H9 (cell line): ENCODE measurements around the gene PDYN. TPM values are rescaled to one million over a fixed set of nuclear protein-coding genes. Genes with fewer than 3 reads are reported as not detected.

ENCODE experiments used
- DNase-seq: peaks from one replicate; pipeline ENCODE4 v3.0.0-alpha.2; 2017
- H2AFZ ChIP-seq: one replicate; pipeline ENCODE4 v1.6.1; 2013; ENCODE audit warnings: mild to moderate bottlenecking, low read length, control low read depth, moderate library complexity
- H2AK5ac ChIP-seq: 2 replicates; pipeline ENCODE4 v1.6.1; 2013; ENCODE audit warnings: low read length, control low read depth, mixed read lengths; ENCODE audit not compliant: insufficient read length
- H2BK120ac ChIP-seq: one replicate; pipeline ENCODE4 v1.6.1; 2013; ENCODE audit warnings: low read depth, mild to moderate bottlenecking, low read length, control low read depth, inconsistent platforms; ENCODE audit not compliant: poor library complexity, severe bottlenecking
- H2BK12ac ChIP-seq: 2 replicates; pipeline ENCODE4 v1.6.1; 2013; ENCODE audit warnings: low read length, control low read depth, mixed read lengths, low read depth; ENCODE audit not compliant: insufficient read length
- H2BK15ac ChIP-seq: 2 replicates; pipeline ENCODE4 v1.6.1; 2013; ENCODE audit warnings: low read depth, low read length, control low read depth
- H2BK20ac ChIP-seq: one replicate; pipeline ENCODE4 v1.6.1; 2013; ENCODE audit warnings: low read depth, mild to moderate bottlenecking, low read length, control low read depth, inconsistent platforms; ENCODE audit not compliant: poor library complexity, severe bottlenecking
- H2BK5ac ChIP-seq: 2 replicates; pipeline ENCODE4 v1.6.1; 2013; ENCODE audit warnings: low read length, control low read depth, mixed read lengths; ENCODE audit not compliant: insufficient read length
- H3K14ac ChIP-seq: 2 replicates; pipeline ENCODE4 v1.6.1; 2013; ENCODE audit warnings: low read length, control low read depth; ENCODE audit not compliant: insufficient read depth
- H3K18ac ChIP-seq: 2 replicates; pipeline ENCODE4 v1.6.1; 2013; ENCODE audit warnings: low read depth, mild to moderate bottlenecking, mixed read lengths, low read length, control low read depth; ENCODE audit not compliant: insufficient read length
- H3K23ac ChIP-seq: 2 replicates; pipeline ENCODE4 v1.6.1; 2013; ENCODE audit warnings: low read length, control low read depth, mixed read lengths, low read depth; ENCODE audit not compliant: insufficient read length
- H3K23me2 ChIP-seq: 2 replicates; pipeline ENCODE4 v1.6.1; 2013; ENCODE audit warnings: low read depth, mild to moderate bottlenecking, mixed read lengths, low read length, control low read depth; ENCODE audit not compliant: insufficient read length, poor library complexity, severe bottlenecking
- H3K27ac ChIP-seq: 2 replicates; pipeline ENCODE4 v1.5.1; 2013; ENCODE audit warnings: low read length, control low read depth, mixed read lengths, low read depth; ENCODE audit not compliant: insufficient read length
- H3K27me3 ChIP-seq: 2 replicates; pipeline ENCODE4 v1.6.1; 2013; ENCODE audit warnings: low read length, control low read depth, inconsistent platforms; ENCODE audit not compliant: insufficient read depth
- H3K4ac ChIP-seq: 2 replicates; pipeline ENCODE4 v1.6.1; 2013; ENCODE audit warnings: low read depth, mild to moderate bottlenecking, control low read depth, inconsistent platforms, low read length, moderate library complexity
- H3K4me1 ChIP-seq: 2 replicates; pipeline ENCODE4 v1.6.1; 2013; ENCODE audit warnings: low read length, control low read depth, inconsistent platforms; ENCODE audit not compliant: insufficient read depth
- H3K4me2 ChIP-seq: 2 replicates; pipeline ENCODE4 v1.6.1; 2013; ENCODE audit warnings: low read length, control low read depth, mixed read lengths; ENCODE audit not compliant: insufficient read length, insufficient read depth
- H3K56ac ChIP-seq: 2 replicates; pipeline ENCODE4 v1.6.1; 2013; ENCODE audit warnings: low read depth, mild to moderate bottlenecking, mixed read lengths, low read length, control low read depth; ENCODE audit not compliant: insufficient read length
- H3K79me1 ChIP-seq: 2 replicates; pipeline ENCODE4 v1.6.1; 2013; ENCODE audit warnings: low read depth, mild to moderate bottlenecking, moderate library complexity, low read length, control low read depth, inconsistent platforms; ENCODE audit not compliant: insufficient read depth, poor library complexity, severe bottlenecking
- H3K79me2 ChIP-seq: 2 replicates; pipeline ENCODE4 v1.6.1; 2013; ENCODE audit warnings: low read length, control low read depth, inconsistent platforms; ENCODE audit not compliant: insufficient read depth
- H3K9ac ChIP-seq: 2 replicates; pipeline ENCODE4 v1.6.1; 2013; ENCODE audit warnings: low read length, control low read depth, mixed read lengths; ENCODE audit not compliant: insufficient read length; ENCODE audit errors: extremely low read depth
- H3K9me3 ChIP-seq: one replicate; pipeline ENCODE4 v1.6.1; 2013; ENCODE audit warnings: low read depth, low read length, inconsistent platforms; ENCODE audit not compliant: control insufficient read depth
- H3T11ph ChIP-seq: one replicate; pipeline ENCODE4 v1.6.1; 2013; ENCODE audit warnings: mild to moderate bottlenecking, low read length, control low read depth, inconsistent platforms
- H4K20me1 ChIP-seq: one replicate; pipeline ENCODE4 v1.6.1; 2013; ENCODE audit not compliant: control insufficient read depth, insufficient read length, insufficient read depth
- H4K5ac ChIP-seq: 2 replicates; pipeline ENCODE4 v1.6.1; 2013; ENCODE audit warnings: low read depth, mild to moderate bottlenecking, mixed read lengths, low read length, control low read depth; ENCODE audit not compliant: insufficient read length
- H4K8ac ChIP-seq: replicated peaks from 2 replicates; pipeline ENCODE4 v1.6.1; 2013; ENCODE audit warnings: low read length, control low read depth, mixed read lengths, low read depth; ENCODE audit not compliant: insufficient read length
- H4K91ac ChIP-seq: 2 replicates; pipeline ENCODE4 v1.6.1; 2013; ENCODE audit warnings: low read depth, mild to moderate bottlenecking, moderate library complexity, mixed read lengths, low read length, control low read depth; ENCODE audit not compliant: insufficient read length
- H3K27ac Mint-ChIP-seq, 3 experiments: 2 replicates in 2 of 3; 3 replicates in 1 of 3; pipeline ENCODE4 v1.8.0; 2020 to 2021; ENCODE audit warnings: mixed read lengths in 3 of 3, mild to moderate bottlenecking in 1 of 3, moderate library complexity in 1 of 3
- H3K27me3 Mint-ChIP-seq: 2 replicates; pipeline ENCODE4 v1.8.0; 2021; ENCODE audit warnings: low read depth, mild to moderate bottlenecking, moderate library complexity, mixed read lengths
- H3K36me3 Mint-ChIP-seq, 3 experiments: 2 replicates in 2 of 3; 3 replicates in 1 of 3; pipeline ENCODE4 v1.8.0; 2020 to 2021; ENCODE audit warnings: low read depth in 3 of 3, mixed read lengths in 3 of 3; ENCODE audit not compliant: insufficient read depth in 1 of 3
- H3K4me1 Mint-ChIP-seq, 2 experiments: 2 replicates each; pipeline ENCODE4 v1.8.0; 2020; ENCODE audit warnings: mixed read lengths in 2 of 2
- H3K4me3 Mint-ChIP-seq, 2 experiments: 2 replicates in 1 of 2; 3 replicates in 1 of 2; pipeline ENCODE4 v1.8.0; 2020 to 2021; ENCODE audit warnings: mild to moderate bottlenecking in 2 of 2, mixed read lengths in 2 of 2, moderate library complexity in 1 of 2
- H3K9me3 Mint-ChIP-seq, 2 experiments: 2 replicates in 1 of 2; 3 replicates in 1 of 2; pipeline ENCODE4 v1.8.0; 2020; ENCODE audit warnings: mild to moderate bottlenecking in 2 of 2, mixed read lengths in 2 of 2, moderate library complexity in 1 of 2
- CTCF ChIP-seq: fragments of 200-600 bp; sonication (generic); conservative IDR thresholded peaks from 3 replicates; pipeline ENCODE4 v1.8.0; 2021; ENCODE audit warnings: antibody characterized with exemption, mild to moderate bottlenecking
- WGBS: extraction: QIAGEN DNeasy Blood & Tissue Kit; methylation state at CpG from one replicate; pipeline ENCODE4 v1.1.7; 2013; ENCODE audit warnings: missing lambda C conversion rate, low lambda C conversion rate, mixed read lengths; ENCODE audit not compliant: insufficient read length; ENCODE audit errors: extremely low coverage; 5-methylcytosine and 5-hydroxymethylcytosine counted together
- total RNA-seq: library from RNA; stranded (reverse); gene quantifications from 2 replicates; pipeline ENCODE4 v1.2.1, GENCODE V29; 2021

Gene PDYN
- total RNA-seq, 1 experiment from 2014 or later: 0.63 TPM

GRCh38 chr20:1955217-1955616, 38.6 kb downstream of the PDYN start:
- Histone ChIP-seq H3K9ac (no peak overlapping the region), H3K18ac (no peak overlapping the region), H3K56ac (no peak overlapping the region), H4K91ac (no peak overlapping the region), H3K79me1 (no peaks in the 10 kb centered on the region), H4K20me1 (no peaks in the 10 kb centered on the region), H2AFZ (no peak overlapping the region), H3T11ph (no peak overlapping the region), H2BK120ac (no peak overlapping the region), H3K4me1 (peaks cover 2% of the 10 kb centered on the region; the same call in 1 of the 2 replicates), H3K27ac (no peak overlapping the region), H2BK20ac (no peak overlapping the region), H2AK5ac (no peak overlapping the region), H3K79me2 (no peaks in the 10 kb centered on the region), H3K14ac (no peak overlapping the region), H2BK5ac (no peak overlapping the region), H3K4ac (no peak overlapping the region), H3K4me2 (peak overlapping the region; percentile 42), H3K27me3 (no peaks in the 10 kb centered on the region), H2BK12ac (no peak overlapping the region), H4K8ac (no peak overlapping the region), H3K23me2 (no peaks in the 10 kb centered on the region), H2BK15ac (no peak overlapping the region), H3K23ac (no peak overlapping the region), H3K9me3 (no peaks in the 10 kb centered on the region), H4K5ac (no peak overlapping the region)
- DNase-seq: no peak
- Mint-ChIP-seq H3K27ac (peak overlapping the region; percentile 80 to 99 (median 93)), H3K27me3 (peaks cover 10% of the 10 kb centered on the region), H3K4me1 (peaks cover 51 to 62% of the 10 kb centered on the region in 2 experiments), H3K9me3 (peaks cover 0 to 2% of the 10 kb centered on the region in 2 experiments; a peak in 1 of 5 replicates), H3K36me3 (no peaks in the 10 kb centered on the region), H3K4me3 (peak overlapping the region; percentile 34 to 64)
- no peak for TF ChIP-seq CTCF
- WGBS: no CpG with 5 or more reads among the region's 8 CpGs
